Loucy (cell line): ENCODE results near the gene SZT2.

Experiments
- CTCF ChIP-seq: fragments of 200-600 bp; sonication (generic); conservative IDR thresholded peaks from 2 replicates; pipeline ENCODE4 v1.5.1; 2014; ENCODE audit warnings: mild to moderate bottlenecking, antibody characterized with exemption, low read length
- EZH2phosphoT487 ChIP-seq: fragments of 200-600 bp; IDR thresholded peaks from 2 replicates; pipeline ENCODE4 v1.6.1; 2018; ENCODE audit warnings: antibody characterized with exemption, mild to moderate bottlenecking, moderate library complexity, borderline replicate concordance

DNA sequence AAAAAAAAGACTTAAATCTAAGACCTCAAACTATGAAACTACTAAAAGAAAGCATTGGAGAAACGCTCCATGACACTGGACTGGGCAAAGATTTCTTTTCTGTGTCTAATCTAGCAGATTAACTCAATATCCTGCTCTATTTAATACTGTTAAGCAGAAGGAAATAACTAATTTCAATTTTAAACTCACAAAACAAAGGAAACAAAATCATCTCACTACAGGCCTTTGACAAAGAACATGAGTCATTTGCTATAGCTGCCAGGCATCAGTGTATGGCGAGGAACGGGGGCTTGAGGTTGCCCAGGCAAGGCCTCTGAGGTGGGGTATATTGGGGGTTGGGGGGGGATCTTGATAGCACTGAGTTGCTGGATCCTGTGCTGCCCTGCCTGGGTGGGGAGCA is 20.9 kb downstream of the SZT2 start:
- TF ChIP-seq CTCF (no peak), EZH2phosphoT487 (no peak)
